ENCODE data around the gene R3HDM1.
"Not testable (repeated sequence)": the region's sequence is repeated elsewhere in the genome, so short reads cannot be mapped to it uniquely, and the experiment has no call there.

R3HDM1 gene

GRCh38 chr2:135641156-135642068 lies 110.1 kb downstream of the R3HDM1 start:
- no peak for DNase-seq (ENCODE audit: low spot score)

- DNase-seq (ENCODE audit: low spot score) = no peak
Observed at GRCh38 chr2:135647836-135648579, 116.7 kb downstream of the R3HDM1 start.

DNA sequence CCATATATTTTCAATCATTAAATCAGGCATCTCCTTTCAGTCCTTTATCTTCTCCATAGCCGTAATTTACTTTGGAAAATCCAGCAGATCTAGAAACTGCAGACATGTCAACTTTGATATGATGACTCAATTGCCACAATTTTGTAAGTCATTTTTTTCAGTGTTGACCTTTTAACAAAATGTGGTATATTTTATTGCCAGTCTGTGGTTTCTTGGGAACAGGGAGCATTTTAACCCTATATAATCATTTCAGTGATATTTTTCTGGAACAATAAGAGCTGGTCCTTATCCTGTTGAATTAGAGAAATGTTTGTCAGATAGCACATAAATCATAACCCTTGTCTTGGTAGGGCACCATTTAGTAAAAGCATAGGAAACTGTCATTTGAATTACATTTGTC lies 119.4 kb downstream of the R3HDM1 start:
- no peak for DNase-seq (ENCODE audit: low spot score)

DNA sequence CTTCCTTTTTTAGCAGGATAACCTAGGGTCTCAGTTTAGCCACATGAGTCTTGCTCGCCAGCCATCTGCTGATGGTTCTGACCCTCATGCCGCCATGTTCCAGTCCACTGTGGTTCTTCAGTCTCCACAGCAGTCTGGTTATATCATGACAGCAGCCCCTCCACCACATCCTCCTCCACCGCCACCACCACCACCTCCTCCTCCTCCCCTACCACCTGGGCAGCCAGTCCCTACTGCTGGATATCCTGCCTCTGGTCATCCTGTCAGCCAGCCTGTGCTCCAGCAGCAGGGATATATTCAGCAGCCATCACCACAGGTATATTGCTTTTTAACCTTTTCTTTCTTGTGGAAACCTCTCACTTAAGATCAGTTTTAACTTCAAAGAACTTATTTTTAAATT lies 120.4 kb downstream of the R3HDM1 start:
- no peak for DNase-seq (ENCODE audit: low spot score)

GRCh38 chr2:135654239-135654638 lies 123.0 kb downstream of the R3HDM1 start:
- DNase-seq (ENCODE audit: low spot score) = not testable (repeated sequence)

DNA sequence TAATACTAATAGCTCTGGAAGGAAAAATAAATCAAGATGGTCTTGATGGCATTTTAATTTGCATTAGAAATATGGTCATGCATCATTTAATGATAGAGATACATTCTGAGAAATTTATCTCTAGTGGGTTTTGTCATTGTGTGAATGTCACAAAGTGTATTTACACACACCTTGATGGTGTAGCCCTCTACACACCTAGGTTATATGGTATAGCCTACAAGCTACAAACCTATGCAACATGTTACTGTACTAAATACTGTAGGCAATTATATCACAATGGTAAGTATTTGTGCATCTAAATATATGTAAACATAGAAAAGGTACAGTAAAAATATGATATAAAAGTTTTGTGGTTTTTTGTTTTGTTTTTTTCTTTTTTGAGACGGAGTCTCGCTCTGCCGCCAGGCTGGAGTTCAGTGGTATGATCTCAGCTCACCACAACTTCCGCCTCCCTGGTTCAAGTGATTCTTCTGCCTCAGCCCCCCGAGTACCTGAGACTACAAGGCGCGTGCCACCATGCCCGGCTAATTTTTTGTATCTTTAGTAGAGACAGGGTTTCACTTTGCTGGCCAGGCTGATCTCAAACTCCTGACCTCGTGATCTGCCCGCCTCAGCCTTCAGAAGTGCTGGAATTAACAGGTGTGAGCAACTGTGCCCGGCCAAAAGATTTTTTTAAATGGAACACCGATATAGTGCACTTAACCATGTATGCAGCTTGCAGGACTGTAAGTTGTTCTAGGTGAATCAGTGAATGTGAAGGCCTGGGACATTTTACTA lies 126.7 kb downstream of the R3HDM1 start:
- DNase-seq (ENCODE audit: low spot score) = no peak

- DNase-seq (ENCODE audit: low spot score) = no peak
Observed at GRCh38 chr2:135662088-135662487, 130.8 kb downstream of the R3HDM1 start.

DNA sequence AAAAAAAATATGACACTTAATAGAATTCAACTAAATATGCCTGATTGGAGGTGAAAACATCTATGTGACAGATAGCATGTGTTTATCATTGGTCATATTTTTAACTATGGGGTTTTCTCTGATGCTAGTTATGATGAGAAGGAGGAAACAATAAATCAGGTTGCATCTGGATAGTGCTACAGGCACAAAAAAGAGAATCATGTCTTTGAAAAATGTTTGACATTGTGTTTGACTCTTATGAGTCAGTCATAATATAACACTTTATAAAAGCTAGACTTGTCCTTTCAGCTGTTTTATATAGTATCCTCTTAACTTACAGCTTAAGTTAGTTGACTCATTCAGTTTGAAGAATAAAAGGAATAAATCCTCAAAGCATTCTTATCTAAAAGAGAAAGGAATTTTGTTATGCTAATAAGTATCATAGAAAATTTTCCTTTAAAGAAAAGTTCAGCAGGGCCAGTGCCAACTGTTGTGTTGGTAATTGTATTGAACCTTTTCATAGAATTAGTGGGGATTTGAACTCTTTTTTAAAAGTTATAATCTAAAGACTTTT lies 131.9 kb downstream of the R3HDM1 start:
- no peak for DNase-seq (ENCODE audit: low spot score)

- peak; percentile 3 for DNase-seq (ENCODE audit: low spot score)
Observed at GRCh38 chr2:135664623-135665068, 133.4 kb downstream of the R3HDM1 start.

- DNase-seq (ENCODE audit: low spot score) = no peak
Observed at GRCh38 chr2:135667045-135667444, 135.8 kb downstream of the R3HDM1 start.

DNA sequence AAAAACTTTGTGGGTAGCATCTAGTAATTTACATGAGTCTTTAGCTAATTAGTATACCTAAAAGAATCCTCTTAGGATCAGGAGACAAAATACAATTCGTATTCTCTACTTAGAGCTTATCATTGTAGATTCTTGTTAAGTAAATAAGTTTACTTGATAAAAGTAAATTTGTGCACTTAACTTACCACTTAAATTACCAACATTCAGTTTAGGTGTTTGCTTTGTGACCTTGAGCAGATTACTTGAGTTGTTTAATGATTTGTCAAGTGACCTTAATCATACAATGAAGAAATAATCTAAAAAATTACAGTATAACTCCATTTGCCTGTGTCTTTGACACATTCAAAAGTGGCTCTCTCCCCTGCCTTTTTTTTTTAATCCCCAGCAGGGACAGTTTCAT lies 143.2 kb downstream of the R3HDM1 start:
- no peak for DNase-seq (ENCODE audit: low spot score)

GRCh38 chr2:135676031-135676430 lies 144.7 kb downstream of the R3HDM1 start:
- DNase-seq (ENCODE audit: low spot score) = no peak

DNA sequence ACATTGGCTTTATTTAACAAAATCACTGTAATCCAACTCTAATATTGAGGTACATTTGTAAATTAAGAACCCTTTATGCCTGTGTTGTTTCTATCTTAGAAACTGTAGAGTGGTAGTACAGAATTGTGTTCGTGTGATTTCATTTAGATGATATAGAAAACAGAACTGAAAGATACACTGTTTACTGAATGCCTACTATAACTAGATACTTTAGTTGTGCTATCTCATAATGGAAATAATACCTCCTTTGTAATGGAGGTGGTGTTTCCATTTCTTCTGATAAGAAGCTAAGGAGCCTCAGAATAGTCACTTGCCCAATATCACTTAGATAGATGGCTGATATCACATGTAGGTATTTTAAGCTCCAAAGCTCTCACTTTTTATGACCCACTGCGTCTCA lies 147.8 kb downstream of the R3HDM1 start:
- DNase-seq (ENCODE audit: low spot score) = no peak

DNA sequence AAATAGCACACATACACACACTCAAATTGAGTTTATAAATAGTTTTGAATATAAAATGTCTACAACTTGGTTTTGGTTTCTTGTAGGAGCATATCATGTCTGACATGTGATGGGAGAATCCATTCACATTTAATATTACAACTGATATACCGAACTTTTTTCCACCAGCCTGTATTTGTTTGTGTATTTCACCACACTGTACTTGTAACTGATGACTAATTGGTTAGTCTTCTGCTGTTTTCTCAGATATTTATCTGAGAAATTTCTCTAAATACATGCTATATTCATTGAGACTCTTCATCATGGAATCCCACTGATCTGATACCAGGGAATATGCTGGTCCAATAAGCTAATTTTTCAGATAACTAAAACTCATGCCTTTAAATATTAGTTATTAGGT lies 154.1 kb downstream of the R3HDM1 start:
- DNase-seq (ENCODE audit: low spot score) = peak; percentile 35

GRCh38 chr2:135688978-135689377 lies 157.7 kb downstream of the R3HDM1 start:
- DNase-seq (ENCODE audit: low spot score) = no peak

- DNase-seq (ENCODE audit: low spot score) = no peak
Observed at GRCh38 chr2:135689679-135690078, 158.4 kb downstream of the R3HDM1 start.

DNA sequence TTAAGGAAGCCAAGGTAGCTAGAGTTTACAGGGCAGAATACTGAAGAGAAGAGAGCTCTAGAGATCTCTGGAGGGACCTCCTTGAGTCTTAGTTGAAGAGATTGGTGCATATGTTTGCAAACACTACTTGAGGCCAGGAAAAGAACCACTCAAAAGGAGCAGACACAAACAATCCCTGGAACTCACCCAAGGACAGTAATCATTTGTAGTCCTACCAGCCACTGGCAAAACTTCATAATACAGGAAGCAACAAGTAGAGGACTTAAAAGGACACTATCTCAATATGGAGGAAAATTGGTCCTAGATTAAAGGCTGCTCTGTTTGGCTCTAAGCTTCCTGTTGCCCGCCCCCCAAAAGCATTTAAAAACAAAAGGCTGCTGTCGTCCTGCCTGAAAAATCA lies 163.4 kb downstream of the R3HDM1 start:
- peak; percentile 21 for DNase-seq (ENCODE audit: low spot score)

DNA sequence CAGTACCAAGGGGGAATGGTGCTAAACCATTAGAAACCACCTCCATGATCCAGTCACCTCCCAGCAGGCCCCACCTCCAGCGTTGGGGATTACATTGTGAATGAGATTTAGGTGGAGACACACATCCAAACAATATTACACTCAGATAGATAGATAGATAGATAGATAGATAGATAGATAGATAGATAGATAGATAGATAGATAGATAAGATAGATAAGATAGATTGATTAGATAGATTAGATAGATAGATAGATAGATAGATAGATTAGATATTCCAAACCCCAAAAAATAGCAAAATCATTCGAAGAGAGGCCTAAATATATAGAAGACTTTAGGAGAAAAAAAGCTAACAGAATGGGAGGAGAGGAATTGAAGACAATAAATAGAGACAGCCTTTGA lies 167.6 kb downstream of the R3HDM1 start:
- DNase-seq (ENCODE audit: low spot score) = no peak

- DNase-seq (ENCODE audit: low spot score) = peak; percentile 38
Observed at GRCh38 chr2:135701442-135701841, 170.2 kb downstream of the R3HDM1 start.

DNA sequence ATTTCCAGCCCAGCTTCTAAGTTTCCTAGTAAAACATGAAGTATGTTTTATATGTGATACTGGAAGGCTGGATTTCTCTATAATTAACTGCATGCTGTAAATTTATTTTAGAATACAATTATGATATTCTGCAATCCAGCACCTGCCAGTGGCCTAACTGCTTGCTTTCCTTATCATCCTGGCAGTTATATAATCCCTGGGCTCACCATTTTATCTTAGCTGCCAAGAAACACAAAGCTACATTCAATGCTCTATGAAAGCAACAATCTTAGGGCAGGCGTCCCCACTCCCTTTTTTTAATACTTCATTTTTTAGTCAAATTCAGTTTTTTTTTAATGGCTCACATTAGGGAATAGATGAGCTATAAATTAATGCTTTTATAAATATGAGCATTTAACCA lies 172.0 kb downstream of the R3HDM1 start:
- no peak for DNase-seq (ENCODE audit: low spot score)

DNA sequence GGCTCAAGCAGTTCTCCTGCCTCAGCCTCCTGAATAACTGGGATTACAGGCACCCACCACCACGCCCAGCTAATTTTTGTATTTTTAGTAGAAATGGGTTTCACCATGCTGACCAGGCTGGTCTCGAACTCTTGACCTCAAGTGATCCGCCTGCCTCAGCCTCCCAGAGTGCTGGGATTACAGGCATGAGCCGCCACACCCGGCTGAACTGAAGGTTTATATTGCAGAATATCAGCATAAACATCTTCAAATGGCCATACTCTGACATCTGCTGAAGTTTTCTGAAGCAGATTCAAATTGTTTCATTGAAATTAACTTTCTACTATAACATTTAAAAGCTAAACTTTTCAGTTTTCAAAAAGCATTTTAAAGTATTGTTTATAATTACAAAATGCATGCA lies 172.8 kb downstream of the R3HDM1 start:
- DNase-seq (ENCODE audit: low spot score) = not testable (repeated sequence)

DNA sequence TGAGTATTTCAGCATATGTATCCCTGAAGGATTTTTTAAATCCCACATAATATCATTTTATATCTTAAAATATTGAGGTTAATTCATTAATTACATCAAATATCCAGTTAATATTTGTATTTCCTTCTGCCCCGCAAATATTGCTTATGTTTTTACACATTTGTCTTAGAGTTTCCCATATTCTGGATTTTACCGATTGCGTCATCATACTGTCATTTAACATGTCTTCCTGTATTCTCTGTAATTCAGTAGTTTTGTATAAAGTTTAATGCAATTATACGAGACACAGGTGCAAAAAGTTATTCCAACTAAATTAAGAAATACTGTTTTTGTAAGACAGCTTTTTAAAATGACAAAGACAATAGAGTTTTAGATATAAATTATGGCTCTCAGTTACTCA lies 176.9 kb downstream of the R3HDM1 start:
- DNase-seq (ENCODE audit: low spot score) = no peak
